ENCODE data around the gene POC5. TPM values are rescaled to one million over a fixed set of nuclear protein-coding genes. Genes with fewer than 3 reads are reported as not detected.

Gene POC5
- total RNA-seq, 1 experiment from 2014 or later: 14.8 TPM

- TF ChIP-seq YY1 (IDR thresholded peaks at IDR 0.05; ENCODE audit: extremely low read depth, insufficient replicate concordance, low read depth, low read length) (no peak), SP1 (IDR thresholded peaks at IDR 0.05; ENCODE audit: low read depth) (no peak), CBX3 (IDR thresholded peaks at IDR 0.05; ENCODE audit: low read depth) (no peak), TCF7L2 (IDR thresholded peaks at IDR 0.05; ENCODE audit: borderline replicate concordance, extremely low read depth, insufficient read depth, insufficient read length) (no peak), REST (IDR thresholded peaks at IDR 0.05; ENCODE audit: low read depth) (no peak), ZBTB33 (IDR thresholded peaks at IDR 0.05; ENCODE audit: extremely low read depth, insufficient replicate concordance, low read length) (no peak), EZH2phosphoT487 (IDR thresholded peaks at IDR 0.05; ENCODE audit: borderline replicate concordance) (no peak), RAD21 (IDR thresholded peaks at IDR 0.05; ENCODE audit: low read depth) (no peak), SIN3A (IDR thresholded peaks at IDR 0.05; ENCODE audit: low read depth) (no peak), CEBPB (IDR thresholded peaks at IDR 0.05; ENCODE audit: low read depth) (no peak), EZH2 (IDR thresholded peaks at IDR 0.05) (no peak), ZFX (IDR thresholded peaks at IDR 0.05) (no peak), ELF1 (IDR thresholded peaks at IDR 0.05; ENCODE audit: borderline replicate concordance, low read depth) (no peak)
- ATAC-seq (no peak), DNase-seq (ENCODE audit: low read depth, low spot score) (no peak)
- H3K9ac ChIP-seq (ENCODE audit: low read length): no peak overlapping the region
- H3K9me2 ChIP-seq (ENCODE audit: insufficient read depth): no peaks in the 10 kb centered on the region
- H4K20me1 ChIP-seq (ENCODE audit: insufficient read depth): no peaks in the 10 kb centered on the region
- no peak overlapping the region for H3K27ac ChIP-seq (ENCODE audit: low read depth, low read length)
- H3K4me1 ChIP-seq (ENCODE audit: control insufficient read depth in 1 of 2, insufficient read depth in 2 of 2, low read length in 2 of 2): peaks cover 0 to 9% of the 10 kb centered on the region in 2 experiments; a peak in 2 of 4 replicates
- peaks cover 44% of the 10 kb centered on the region for H3K79me2 ChIP-seq (ENCODE audit: insufficient read depth, low read length)
- H2AFZ ChIP-seq (ENCODE audit: low read depth, low read length, poor library complexity, severe bottlenecking): no peak overlapping the region
- peaks cover 10 to 11% of the 10 kb centered on the region in 2 experiments; a peak in 3 of 4 replicates for H3K36me3 ChIP-seq (ENCODE audit: control insufficient read depth in 1 of 2, insufficient read depth in 2 of 2, low read length in 2 of 2)
- H3K4me3 ChIP-seq (replicated peaks in 1 of 2; ENCODE audit: low read depth in 1 of 2, low read length in 2 of 2): no peak overlapping the region
- ChIA-PET RAD21 (ENCODE audit: low non-redundant PET in 1 of 2, low total read pairs in 2 of 2, uncharacterized antibody in 2 of 2, unreplicated experiment in 2 of 2) (no interaction called here), POLR2A (no interaction called here), CTCF (no interaction called here)
- BruUV-seq (replicated peaks): no TSS peak
- intact Hi-C loops (cut with micrococcal nuclease): no loop called here
- no peaks in the 10 kb centered on the region for H3K27me3 ChIP-seq (ENCODE audit: insufficient read depth, low read length)
- peak overlapping the region; percentile 14; the same call in 1 of the 2 replicates for H3K4me2 ChIP-seq (ENCODE audit: low read length)
- H3K9me3 ChIP-seq (ENCODE audit: control insufficient read depth in 1 of 2, insufficient read depth in 1 of 2, low read depth in 1 of 2, low read length in 2 of 2): no peaks in the 10 kb centered on the region
These were observed 9.2 kb downstream of the POC5 start for GRCh38 chr5:75707911-75708509.
